Liver (tissue), 4 donors: Measurements from ENCODE around the gene TBC1D14. TPM values are rescaled to one million over a fixed set of nuclear protein-coding genes. Genes with fewer than 3 reads are reported as not detected.

Experiments
- polyA plus RNA-seq, 2 donors: library from polyadenylated mRNA; stranded (reverse) in 1 of 2; unstranded in 1 of 2; fragments of 200-250 nt in 1 of 2; fragments of >200 nt in 1 of 2; fragmentation: Nextera tagmentation in 1 of 2; extraction: Ambion mirVana in 1 of 2; gene quantifications; one replicate each; pipeline versions ENCODE4 v1.2.1 to v1.2.3, GENCODE V29; 2013 to 2015
- total RNA-seq, 2 donors: library from RNA; depleted of rRNA; stranded (reverse); fragments of >200 nt; gene quantifications; one replicate each; pipeline ENCODE4 v1.2.3, GENCODE V29; 2014
- donor health status: healthy.
- donor health status: healthy.
- donor health status: healthy.

Gene TBC1D14
- total and polyA plus RNA-seq, 4 donors: 10.0 to 45.2 (median 22.7) TPM

Other genes starting within 250 kb of the TBC1D14 start
- gene S100P, start 215.9 kb upstream of the TBC1D14 start, total RNA-seq: 1 to 10 TPM in 1 of 2 donors, under 1 TPM in 1; 0.42 to 3.1 TPM
- 1 to 10 TPM; 1.7 to 2.9 TPM for gene S100P, start 215.9 kb upstream of the TBC1D14 start, polyA plus RNA-seq
- gene MRFAP1L1, start 200.0 kb upstream of the TBC1D14 start, total RNA-seq: 10 to 100 TPM; 30.2 to 41.8 TPM
- 10 to 100 TPM; 29.8 to 31.2 TPM for gene MRFAP1L1, start 200.0 kb upstream of the TBC1D14 start, polyA plus RNA-seq
- 1 to 10 TPM; 4.9 to 7.7 TPM for gene BLOC1S4, start 193.7 kb upstream of the TBC1D14 start, total RNA-seq
- gene BLOC1S4, start 193.7 kb upstream of the TBC1D14 start, polyA plus RNA-seq: 1 to 10 TPM; 5.0 to 5.8 TPM
- gene KIAA0232, start 127.1 kb upstream of the TBC1D14 start, total RNA-seq: 10 to 100 TPM; 25.5 to 34.4 TPM
- 10 to 100 TPM in 1 of 2 donors, 1 to 10 TPM in 1; 8.9 to 11.4 TPM for gene KIAA0232, start 127.1 kb upstream of the TBC1D14 start, polyA plus RNA-seq
- gene TADA2B, start 133.5 kb downstream of the TBC1D14 start, total RNA-seq: 10 to 100 TPM; 12.8 to 13.8 TPM
- 10 to 100 TPM in 1 of 2 donors, 1 to 10 TPM in 1; 3.6 to 12.5 TPM for gene TADA2B, start 133.5 kb downstream of the TBC1D14 start, polyA plus RNA-seq
- gene GRPEL1, start 158.2 kb downstream of the TBC1D14 start, total RNA-seq: 10 to 100 TPM in 1 of 2 donors, 1 to 10 TPM in 1; 9.8 to 35.2 TPM
- 10 to 100 TPM; 45.2 to 98.1 TPM for gene GRPEL1, start 158.2 kb downstream of the TBC1D14 start, polyA plus RNA-seq